ENCODE data around the gene CHST1. TPM values are rescaled to one million over a fixed set of nuclear protein-coding genes. Genes with fewer than 3 reads are reported as not detected.

The CHST1 gene
- total and polyA plus RNA-seq, 2 experiments from 2014 or later, result 0.84 to 2.7 TPM

- peak; percentile 84 for ATAC-seq
- Histone ChIP-seq H3K36me3 (ENCODE audit: insufficient read depth) (no peaks in the 10 kb centered on the region), H3K27me3 (ENCODE audit: insufficient read depth) (no peaks in the 10 kb centered on the region), H3K9me2 (ENCODE audit: insufficient read depth) (no peaks in the 10 kb centered on the region; the same call in 1 of the 2 replicates), H3K27ac (ENCODE audit: low read depth) (no peak overlapping the region), H3K4me2 (no peak overlapping the region), H3K4me1 (ENCODE audit: insufficient read depth) (peaks cover 5% of the 10 kb centered on the region; the same call in 1 of the 2 replicates), H3K79me2 (replicated peaks; ENCODE audit: insufficient read depth) (no peaks in the 10 kb centered on the region), H4K20me1 (replicated peaks; ENCODE audit: insufficient read depth) (no peaks in the 10 kb centered on the region), H3K4me3 (no peak overlapping the region), H2AFZ (peak overlapping the region; percentile 80), H3F3A (replicated peaks; ENCODE audit: low read depth) (no peaks in the 10 kb centered on the region)
- Mint-ChIP-seq H3K27me3 (ENCODE audit: insufficient read depth, low read depth, poor library complexity) (peaks cover 9% of the 10 kb centered on the region), H3K27ac (no peak overlapping the region), H3K36me3 (ENCODE audit: low read depth) (no peaks in the 10 kb centered on the region), H3K4me3 (no peak overlapping the region), H3K9me3 (no peaks in the 10 kb centered on the region), H3K4me1 (peaks cover 15% of the 10 kb centered on the region)
- TF ChIP-seq, protein P1, sequence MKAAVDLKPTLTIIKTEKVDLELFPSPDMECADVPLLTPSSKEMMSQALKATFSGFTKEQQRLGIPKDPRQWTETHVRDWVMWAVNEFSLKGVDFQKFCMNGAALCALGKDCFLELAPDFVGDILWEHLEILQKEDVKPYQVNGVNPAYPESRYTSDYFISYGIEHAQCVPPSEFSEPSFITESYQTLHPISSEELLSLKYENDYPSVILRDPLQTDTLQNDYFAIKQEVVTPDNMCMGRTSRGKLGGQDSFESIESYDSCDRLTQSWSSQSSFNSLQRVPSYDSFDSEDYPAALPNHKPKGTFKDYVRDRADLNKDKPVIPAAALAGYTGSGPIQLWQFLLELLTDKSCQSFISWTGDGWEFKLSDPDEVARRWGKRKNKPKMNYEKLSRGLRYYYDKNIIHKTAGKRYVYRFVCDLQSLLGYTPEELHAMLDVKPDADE (IDR thresholded peaks at IDR 0.05), result no peak
- TF ChIP-seq POLR2AphosphoS5 (IDR thresholded peaks at IDR 0.05; ENCODE audit: low read depth) (no peak), EZH2phosphoT487 (IDR thresholded peaks at IDR 0.05; ENCODE audit: unreplicated experiment) (no peak), NANOG (IDR thresholded peaks at IDR 0.05; ENCODE audit: borderline replicate concordance) (no peak), JUNB (IDR thresholded peaks at IDR 0.05; ENCODE audit: unreplicated experiment) (no peak), STAT1 (IDR thresholded peaks at IDR 0.05; ENCODE audit: unreplicated experiment) (no peak), REST (IDR thresholded peaks at IDR 0.05; ENCODE audit: unreplicated experiment) (no peak), CREB1 (CRISPR knock-in tag; IDR thresholded peaks at IDR 0.05; ENCODE audit: low read depth) (no peak), ZNF114 (CRISPR knock-in tag; IDR thresholded peaks at IDR 0.05) (no peak), EZH2 (IDR thresholded peaks at IDR 0.05; ENCODE audit: low read depth, unreplicated experiment) (no peak), CTCF (conservative IDR thresholded peaks at IDR 0.05; ENCODE audit: low read depth in 2 of 2) (no peak), ZNF331 (CRISPR knock-in tag; IDR thresholded peaks at IDR 0.05; ENCODE audit: low read depth) (no peak)
- TF ChIP-seq, protein P2, sequence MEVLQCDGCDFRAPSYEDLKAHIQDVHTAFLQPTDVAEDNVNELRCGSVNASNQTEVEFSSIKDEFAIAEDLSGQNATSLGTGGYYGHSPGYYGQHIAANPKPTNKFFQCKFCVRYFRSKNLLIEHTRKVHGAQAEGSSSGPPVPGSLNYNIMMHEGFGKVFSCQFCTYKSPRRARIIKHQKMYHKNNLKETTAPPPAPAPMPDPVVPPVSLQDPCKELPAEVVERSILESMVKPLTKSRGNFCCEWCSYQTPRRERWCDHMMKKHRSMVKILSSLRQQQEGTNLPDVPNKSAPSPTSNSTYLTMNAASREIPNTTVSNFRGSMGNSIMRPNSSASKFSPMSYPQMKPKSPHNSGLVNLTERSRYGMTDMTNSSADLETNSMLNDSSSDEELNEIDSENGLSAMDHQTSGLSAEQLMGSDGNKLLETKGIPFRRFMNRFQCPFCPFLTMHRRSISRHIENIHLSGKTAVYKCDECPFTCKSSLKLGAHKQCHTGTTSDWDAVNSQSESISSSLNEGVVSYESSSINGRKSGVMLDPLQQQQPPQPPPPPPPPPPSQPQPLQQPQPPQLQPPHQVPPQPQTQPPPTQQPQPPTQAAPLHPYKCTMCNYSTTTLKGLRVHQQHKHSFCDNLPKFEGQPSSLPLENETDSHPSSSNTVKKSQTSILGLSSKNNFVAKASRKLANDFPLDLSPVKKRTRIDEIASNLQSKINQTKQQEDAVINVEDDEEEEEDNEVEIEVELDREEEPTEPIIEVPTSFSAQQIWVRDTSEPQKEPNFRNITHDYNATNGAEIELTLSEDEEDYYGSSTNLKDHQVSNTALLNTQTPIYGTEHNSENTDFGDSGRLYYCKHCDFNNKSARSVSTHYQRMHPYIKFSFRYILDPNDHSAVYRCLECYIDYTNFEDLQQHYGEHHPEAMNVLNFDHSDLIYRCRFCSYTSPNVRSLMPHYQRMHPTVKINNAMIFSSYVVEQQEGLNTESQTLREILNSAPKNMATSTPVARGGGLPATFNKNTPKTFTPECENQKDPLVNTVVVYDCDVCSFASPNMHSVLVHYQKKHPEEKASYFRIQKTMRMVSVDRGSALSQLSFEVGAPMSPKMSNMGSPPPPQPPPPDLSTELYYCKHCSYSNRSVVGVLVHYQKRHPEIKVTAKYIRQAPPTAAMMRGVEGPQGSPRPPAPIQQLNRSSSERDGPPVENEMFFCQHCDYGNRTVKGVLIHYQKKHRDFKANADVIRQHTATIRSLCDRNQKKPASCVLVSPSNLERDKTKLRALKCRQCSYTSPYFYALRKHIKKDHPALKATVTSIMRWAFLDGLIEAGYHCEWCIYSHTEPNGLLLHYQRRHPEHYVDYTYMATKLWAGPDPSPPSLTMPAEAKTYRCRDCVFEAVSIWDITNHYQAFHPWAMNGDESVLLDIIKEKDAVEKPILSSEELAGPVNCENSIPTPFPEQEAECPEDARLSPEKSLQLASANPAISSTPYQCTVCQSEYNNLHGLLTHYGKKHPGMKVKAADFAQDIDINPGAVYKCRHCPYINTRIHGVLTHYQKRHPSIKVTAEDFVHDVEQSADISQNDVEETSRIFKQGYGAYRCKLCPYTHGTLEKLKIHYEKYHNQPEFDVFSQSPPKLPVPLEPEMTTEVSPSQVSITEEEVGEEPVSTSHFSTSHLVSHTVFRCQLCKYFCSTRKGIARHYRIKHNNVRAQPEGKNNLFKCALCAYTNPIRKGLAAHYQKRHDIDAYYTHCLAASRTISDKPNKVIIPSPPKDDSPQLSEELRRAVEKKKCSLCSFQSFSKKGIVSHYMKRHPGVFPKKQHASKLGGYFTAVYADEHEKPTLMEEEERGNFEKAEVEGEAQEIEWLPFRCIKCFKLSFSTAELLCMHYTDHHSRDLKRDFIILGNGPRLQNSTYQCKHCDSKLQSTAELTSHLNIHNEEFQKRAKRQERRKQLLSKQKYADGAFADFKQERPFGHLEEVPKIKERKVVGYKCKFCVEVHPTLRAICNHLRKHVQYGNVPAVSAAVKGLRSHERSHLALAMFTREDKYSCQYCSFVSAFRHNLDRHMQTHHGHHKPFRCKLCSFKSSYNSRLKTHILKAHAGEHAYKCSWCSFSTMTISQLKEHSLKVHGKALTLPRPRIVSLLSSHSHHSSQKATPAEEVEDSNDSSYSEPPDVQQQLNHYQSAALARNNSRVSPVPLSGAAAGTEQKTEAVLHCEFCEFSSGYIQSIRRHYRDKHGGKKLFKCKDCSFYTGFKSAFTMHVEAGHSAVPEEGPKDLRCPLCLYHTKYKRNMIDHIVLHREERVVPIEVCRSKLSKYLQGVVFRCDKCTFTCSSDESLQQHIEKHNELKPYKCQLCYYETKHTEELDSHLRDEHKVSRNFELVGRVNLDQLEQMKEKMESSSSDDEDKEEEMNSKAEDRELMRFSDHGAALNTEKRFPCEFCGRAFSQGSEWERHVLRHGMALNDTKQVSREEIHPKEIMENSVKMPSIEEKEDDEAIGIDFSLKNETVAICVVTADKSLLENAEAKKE (CRISPR knock-in tag; IDR thresholded peaks at IDR 0.05), result no peak
- peak; percentile 28 for DNase-seq (ENCODE audit: low spot score)
Observed at GRCh38 chr11:45684440-45684839, 19.0 kb upstream of the CHST1 start.

Data from GM23338 (cell line).